ENCODE data around the gene SLC9A2.

SLC9A2 gene

DNA sequence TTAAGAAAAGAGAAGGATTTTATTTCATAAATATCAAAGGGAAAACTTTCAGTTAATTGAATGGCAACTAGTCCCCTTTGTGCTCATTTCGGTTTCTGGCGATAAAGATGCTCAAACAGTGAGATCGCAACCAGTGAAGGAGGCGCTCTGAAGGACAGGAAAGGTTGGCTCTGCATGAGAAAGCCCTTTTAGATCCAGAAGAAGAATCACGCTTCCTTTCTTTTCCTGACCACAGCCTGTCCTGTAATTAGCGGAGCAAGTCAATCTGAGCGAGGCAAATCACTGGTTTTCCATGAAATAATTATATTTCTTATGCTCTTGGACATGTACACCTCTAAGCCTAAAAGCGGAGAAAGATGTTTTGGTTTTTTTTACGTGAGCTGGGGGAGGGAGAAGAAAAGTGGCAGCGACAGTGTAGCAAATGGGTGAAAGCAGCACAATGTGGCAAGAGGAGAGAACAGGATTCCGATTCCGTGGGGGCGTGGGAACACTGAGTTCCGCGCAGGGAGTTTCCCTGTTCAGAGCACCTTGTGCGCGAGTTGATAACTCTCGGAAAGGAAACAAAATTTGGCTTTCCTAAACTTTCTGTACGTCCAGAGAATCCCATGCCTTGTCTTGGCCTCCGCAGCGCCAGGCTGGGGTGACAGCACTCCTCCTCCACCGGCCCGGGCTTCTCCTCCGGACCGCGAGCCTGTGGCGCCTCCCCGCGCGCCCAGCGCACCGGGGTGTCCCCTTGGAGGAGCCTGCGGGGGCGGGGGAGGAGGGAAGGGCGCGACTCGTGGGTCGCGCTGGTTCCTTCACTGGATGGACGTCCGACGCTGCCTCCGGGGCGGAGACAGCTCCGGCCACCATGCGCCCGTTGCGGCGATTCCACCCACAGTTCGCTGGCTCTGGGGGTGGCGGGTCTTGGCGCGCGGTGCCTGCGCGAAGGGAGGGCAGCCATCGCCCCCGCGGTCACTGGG lies 620 bp upstream of the SLC9A2 start:
- no peak for DNase-seq

DNA sequence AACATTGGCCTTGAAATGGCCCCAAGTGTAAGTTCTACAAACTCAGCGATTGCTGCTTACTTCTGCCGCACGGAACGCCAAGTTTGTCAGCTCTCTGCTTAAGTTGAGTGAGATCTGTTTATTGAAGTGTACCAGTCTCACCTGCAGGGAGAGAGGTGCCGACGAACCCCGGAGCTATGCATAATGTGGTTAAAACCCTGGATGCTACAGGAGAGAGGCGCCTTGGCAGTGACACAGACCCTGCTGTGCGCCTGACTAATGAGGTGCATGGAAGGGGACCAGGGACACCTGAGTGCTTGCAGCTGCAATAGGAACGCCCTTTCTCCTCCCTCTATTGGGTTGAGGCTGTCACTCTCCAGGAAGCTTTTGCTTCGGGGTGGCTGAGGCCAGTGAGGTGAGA lies 979 bp downstream of the SLC9A2 start:
- DNase-seq, result no peak

DNA sequence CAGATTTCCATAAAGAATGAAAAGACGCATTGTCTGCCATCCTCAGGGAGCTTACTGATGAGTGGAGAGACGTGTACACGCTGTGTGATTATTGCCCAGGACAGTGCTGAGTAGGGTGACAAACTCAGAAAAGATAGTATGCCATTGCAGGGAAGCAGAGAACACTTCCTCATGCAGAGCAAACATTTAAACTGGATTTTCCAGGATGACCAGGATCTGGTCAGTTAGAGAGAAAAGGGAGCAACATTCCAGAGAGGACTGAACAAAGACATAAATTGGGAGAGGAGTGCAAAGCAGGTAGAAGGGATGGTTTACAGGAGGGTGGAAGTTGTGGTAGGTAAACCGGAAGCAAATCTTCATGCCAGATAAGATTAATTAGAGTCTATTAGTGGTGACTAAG lies 2.3 kb downstream of the SLC9A2 start:
- DNase-seq, result no peak

DNA sequence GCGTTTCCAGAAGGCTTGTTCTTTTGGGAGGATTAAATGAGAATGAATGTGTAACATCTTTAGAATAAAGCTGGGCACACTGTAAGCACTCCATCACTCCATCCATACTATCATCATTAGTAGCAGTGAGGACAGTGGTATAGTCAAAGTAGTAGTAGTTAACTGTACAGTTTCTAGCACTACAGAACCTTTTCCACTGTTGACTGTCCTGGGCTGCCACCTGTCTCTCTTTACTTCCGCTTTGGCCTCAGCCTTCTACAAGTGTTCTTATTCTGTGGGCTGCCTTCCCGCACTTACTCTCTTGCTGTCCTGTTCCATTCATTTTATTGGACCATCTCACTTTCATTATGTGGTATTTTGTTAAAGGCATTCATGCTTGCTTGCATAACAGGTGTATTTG lies 3.3 kb downstream of the SLC9A2 start:
- no peak for DNase-seq

- DNase-seq, result no peak
Observed at GRCh38 chr2:102630458-102630857, 11.1 kb downstream of the SLC9A2 start.

- DNase-seq, result no peak
Observed at GRCh38 chr2:102632380-102633175, 13.2 kb downstream of the SLC9A2 start.

DNA sequence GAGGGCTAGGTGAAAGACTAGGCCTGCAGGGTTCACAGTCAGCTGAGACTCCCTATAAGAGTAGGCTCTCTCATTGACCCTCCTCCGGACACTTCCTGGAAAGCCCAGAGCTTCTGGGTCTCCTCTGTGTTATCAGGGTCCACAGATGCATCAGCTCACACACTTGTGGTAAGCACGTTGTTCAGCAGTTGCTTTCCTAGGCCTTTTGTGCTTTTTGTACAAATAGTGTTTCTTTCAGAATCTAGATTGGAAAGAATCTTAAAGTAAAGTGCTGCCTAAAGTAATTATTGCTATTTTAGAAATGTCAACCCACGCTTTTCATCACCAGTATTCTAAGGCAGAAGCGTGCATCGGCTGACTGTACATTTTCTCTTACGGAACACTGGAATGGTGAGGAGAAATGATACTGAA lies 15.5 kb downstream of the SLC9A2 start:
- DNase-seq, result no peak

DNA sequence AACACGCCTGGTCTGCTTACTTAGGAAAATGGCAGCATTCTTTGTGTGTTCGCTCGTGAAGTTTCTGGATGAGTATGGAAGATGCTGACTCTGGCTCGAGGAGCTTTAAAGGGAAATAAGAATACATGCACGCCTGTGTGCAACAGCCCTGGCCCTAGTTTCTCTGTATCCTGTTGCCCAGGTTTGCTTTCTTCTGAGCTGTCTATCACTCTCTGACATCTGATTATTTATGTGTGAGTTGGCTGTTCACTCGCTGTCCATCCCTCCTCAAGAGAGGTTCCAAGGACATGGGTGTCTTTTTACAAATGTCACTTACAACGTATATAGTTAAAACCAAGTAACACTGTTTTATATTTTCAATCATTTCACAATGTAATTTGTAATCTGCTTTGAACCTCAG lies 16.0 kb downstream of the SLC9A2 start:
- DNase-seq, result no peak

- no peak for DNase-seq
Observed at GRCh38 chr2:102636283-102636907, 17.0 kb downstream of the SLC9A2 start.

GRCh38 chr2:102637358-102637757 lies 18.0 kb downstream of the SLC9A2 start:
- no peak for DNase-seq

- DNase-seq, result no peak
Observed at GRCh38 chr2:102639429-102639828, 20.1 kb downstream of the SLC9A2 start.

- DNase-seq, result no peak
Observed at GRCh38 chr2:102652126-102652525, 32.8 kb downstream of the SLC9A2 start.

GRCh38 chr2:102657770-102658169 lies 38.4 kb downstream of the SLC9A2 start:
- no peak for DNase-seq

GRCh38 chr2:102660070-102660469 lies 40.7 kb downstream of the SLC9A2 start:
- no peak for DNase-seq

- DNase-seq, result no peak
Observed at GRCh38 chr2:102660574-102660973, 41.2 kb downstream of the SLC9A2 start.

DNA sequence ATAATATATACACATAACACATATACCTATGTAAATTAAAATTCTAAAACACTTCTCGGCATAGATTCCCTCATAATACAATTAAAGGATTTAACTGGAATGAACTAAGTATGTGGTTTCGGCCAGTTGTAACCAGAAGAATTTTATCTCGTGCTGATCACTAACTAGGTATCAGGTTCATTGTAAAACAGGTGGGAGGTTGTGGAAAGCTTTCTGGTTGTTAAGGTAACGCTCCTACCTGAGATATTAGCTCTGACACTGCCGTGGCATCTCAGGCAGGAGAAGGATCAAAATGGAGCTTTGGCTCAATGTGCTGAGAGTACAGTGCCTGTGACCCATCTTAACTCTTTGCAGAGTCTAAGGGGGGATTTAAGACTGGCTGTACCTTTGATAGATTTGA lies 42.5 kb downstream of the SLC9A2 start:
- no peak for DNase-seq

- DNase-seq, result no peak
Observed at GRCh38 chr2:102662833-102663232, 43.5 kb downstream of the SLC9A2 start.

- no peak for DNase-seq
Observed at GRCh38 chr2:102663381-102663780, 44.0 kb downstream of the SLC9A2 start.

- DNase-seq, result peak in 1 of 4 experiments; percentile 8
Observed at GRCh38 chr2:102664471-102664909, 45.1 kb downstream of the SLC9A2 start.

- DNase-seq, result no peak
Observed at GRCh38 chr2:102667072-102667471, 47.7 kb downstream of the SLC9A2 start.

DNA sequence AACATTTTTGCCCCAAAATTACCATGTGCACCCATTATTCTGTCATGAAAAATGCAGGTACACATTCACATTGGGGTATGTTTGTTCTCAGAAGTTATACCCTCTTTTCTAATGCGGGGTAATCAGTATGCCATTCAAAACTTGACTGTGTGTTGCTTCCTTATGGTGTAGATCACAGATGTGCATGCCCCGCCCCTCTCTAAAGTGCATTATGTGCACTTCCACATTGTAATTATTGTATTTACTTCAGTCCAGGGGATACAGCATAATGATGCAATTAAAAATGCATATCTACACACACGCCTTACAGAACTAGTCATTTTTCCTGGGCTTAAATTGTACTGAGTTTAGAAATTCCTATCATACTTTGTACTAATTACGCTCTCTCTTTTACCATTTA lies 48.8 kb downstream of the SLC9A2 start:
- DNase-seq, result no peak

- no peak for DNase-seq
Observed at GRCh38 chr2:102669401-102669800, 50.0 kb downstream of the SLC9A2 start.

DNA sequence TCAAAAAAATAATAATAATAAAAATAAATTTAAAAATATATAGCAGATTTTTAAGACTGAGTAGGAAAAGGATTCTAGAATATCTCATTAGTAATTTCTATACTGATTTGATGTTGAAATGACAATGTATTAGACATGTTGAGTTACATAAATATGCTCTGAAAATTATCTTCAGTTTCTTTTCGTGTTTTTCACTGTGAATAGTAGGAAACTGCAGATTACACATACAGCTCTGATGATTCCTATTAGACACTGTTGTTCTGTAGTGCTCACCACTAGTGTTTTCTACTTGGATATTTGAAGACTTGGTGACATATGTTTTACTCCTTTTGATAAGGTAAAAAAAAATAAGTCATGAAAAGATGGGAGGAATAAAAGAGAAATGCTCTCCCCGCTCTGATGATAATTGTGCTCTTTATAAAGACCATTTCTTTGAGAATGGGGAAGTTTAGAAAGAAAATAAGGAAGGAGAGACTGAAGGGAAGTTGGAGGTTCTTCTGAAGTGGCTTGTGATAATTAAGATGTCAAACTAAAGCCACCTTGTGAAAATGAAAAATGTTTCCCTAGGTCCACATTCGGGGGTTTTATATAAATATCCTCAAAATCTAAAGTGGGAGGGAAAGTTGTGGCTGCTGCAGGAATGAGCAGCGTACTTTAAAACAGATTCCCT lies 52.9 kb downstream of the SLC9A2 start:
- no peak for DNase-seq

All from activated naive CD4-positive, alpha-beta T cell (primary cell).